Effector CD4-positive, alpha-beta T cell (primary cell): ENCODE measurements around the gene SLC30A2.

ENCODE experiments used
- DNase-seq: peaks from one replicate; pipeline ENCODE4 v3.0.0-alpha.2; 2020

SLC30A2 gene

DNA sequence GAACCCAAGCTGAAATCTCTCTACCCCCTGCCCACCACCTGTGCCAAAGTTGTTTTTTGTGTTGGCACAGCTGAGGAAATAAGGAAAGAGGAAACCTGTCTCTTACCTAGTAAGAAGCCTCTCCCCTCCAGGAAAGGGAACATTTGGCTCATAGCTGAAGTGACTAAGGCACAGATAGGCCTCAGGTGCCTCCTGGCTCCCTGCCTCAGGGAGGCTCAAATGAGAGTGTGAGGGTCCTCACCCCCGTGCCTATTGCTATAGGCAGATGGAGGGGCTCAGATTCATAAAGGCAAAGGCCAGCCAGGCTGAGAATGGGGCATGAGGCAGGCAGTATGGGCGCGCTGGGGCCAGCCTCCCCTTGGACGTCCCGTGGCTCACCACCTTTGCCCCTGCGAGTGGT lies 7.4 kb downstream of the SLC30A2 start:
- no peak for DNase-seq

DNA sequence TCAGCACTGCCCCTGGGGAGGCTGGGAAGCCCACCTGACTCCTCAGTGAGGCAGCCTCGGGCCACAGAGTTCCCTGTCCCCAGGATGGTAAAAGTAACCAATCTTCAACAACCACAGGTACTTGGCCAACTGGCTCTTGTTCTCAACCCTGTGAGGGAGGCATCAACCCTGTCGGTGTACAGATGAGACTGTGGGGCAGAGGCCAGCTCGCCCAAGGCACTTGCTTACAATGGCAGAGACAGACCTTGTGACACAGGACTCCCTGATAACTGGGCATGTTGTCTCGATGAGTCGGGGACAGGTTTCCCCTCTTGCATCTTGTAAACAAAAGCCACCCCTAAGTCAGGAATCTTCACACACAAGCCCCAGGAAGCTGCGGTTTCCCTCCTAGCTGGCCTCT lies 8.0 kb downstream of the SLC30A2 start:
- DNase-seq: no peak

DNA sequence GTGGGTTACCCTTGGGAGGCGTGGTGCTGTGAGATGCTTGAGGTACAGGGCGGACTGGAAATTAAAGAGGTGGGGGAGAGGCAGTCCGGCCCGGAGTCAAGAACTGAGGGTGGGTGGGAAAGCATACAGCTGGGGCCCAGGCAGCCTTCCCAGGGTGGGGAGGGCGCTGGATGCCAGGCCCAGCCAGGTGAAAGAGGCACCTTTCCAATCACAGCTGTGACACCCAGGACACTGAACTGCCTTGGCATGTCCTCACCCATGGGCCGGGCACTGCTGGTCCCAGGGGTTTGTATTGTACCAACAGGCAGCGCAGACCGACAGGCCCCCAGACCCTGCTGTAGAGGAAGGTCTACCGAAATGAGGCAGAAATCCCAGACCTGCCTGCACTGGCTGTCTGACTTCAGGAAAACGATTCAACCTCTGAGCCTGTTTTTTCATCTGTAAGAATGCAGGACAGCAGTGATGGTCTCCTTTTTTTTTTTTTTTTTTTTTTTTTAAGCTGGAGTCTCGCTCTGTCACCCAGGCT lies 9.1 kb downstream of the SLC30A2 start:
- DNase-seq: no peak

DNA sequence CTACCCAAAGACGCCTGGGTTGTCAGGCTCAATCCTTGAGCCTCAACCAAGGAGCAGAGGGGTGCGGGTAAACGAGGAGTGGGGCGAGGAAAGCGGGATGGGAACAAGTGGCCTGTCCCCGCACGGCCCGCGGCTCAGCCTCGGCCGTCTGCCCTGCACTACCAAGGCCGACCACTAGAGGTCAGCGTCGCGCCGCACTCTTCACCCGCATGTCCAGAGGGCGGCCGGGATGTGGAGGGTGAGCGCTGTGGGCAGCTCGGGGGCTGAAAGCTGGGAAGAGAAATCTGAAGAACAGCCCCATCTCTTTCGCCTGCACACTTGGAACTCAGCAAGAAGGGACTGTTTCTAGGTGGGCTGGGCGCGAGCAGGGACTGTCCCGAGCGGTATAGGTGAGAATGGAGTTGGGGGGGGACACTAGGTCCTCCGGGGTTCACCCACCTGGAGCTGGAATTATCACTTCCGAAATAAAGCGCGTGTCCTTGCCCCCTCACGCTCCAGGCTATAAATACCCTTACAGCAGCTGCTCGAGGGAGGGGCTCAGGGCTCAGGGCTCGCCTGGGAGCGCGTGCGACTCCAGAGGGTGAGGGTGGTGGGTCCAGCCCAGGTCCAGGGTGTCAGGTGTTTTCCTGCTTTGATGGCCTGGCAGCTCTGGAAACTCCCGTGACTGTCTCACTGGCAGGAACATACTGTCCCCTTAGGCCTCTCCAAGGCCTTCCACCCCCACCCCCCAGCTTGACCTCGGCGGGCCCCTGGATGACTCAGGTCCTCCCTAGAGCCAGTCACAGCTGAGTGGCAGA lies 9.8 kb downstream of the SLC30A2 start:
- DNase-seq: peak; percentile 63

DNA sequence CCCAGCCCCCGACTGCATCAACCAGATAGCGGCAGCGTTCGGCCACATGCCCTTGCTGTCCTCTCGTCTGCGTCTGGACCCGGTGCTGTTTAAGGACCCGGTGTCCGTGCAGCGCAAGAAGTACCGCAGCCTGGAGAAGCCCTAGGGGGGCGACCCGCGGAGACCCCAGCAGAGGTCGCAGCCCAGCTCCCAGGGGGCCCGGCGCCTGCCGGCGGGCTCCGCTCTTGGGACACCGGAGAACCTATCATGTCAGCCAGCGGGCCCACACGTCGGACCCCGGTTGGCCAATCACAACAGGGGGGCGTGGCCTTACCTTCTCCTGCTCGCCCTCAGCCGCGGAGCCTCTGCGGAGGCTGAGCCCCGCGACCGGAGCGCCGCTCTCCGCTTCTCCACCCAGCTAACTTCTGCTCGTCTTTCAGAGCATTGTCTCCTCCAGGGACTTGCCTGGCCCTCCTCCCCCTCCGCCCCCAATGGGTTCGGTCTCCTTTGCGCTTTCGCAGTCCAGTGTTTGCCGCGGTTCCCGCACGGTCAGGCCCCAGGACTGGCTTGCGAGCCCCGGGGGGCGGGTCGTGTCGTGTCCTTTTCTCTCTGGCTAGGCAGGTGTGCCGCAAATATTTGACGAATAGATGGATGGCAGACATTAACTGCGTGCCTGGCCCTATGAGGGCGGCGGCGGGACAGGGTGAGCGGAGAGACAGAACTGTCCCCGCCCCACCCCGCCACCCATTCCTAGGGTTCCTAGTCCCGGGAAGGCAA lies 10.5 kb downstream of the SLC30A2 start:
- DNase-seq: peak; percentile 91

DNA sequence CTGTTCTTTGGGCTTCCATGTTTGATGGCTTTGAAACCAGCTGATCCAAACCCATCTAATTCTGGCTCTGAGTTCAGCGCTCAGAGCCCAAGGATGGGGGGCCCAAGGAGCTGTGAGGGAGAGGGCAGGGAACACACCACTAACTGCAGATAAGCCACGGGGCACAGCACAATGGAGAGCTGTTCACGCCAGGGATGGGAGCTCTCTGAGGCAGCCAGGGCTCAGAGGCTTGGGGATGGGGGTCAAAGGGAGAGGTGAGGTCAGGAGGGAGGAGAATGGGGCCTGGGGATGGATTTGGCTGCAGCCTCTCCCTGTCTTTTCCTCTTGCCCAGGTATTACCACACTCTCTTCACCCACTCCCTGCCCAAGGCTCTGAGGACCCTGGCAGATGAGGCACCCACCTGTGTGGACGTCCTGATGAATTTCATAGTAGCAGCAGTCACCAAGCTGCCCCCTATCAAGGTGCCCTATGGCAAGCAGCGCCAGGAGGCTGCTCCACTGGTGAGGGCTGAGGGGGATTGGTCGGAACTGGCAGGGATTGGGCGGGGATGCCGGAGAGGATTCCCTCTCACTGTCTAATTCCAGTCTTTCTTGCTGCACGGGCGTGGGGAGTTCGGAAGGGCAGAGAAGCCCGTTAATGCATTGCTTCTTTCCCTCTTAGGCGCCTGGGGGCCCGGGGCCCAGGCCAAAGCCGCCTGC lies 11.3 kb downstream of the SLC30A2 start:
- no peak for DNase-seq

DNA sequence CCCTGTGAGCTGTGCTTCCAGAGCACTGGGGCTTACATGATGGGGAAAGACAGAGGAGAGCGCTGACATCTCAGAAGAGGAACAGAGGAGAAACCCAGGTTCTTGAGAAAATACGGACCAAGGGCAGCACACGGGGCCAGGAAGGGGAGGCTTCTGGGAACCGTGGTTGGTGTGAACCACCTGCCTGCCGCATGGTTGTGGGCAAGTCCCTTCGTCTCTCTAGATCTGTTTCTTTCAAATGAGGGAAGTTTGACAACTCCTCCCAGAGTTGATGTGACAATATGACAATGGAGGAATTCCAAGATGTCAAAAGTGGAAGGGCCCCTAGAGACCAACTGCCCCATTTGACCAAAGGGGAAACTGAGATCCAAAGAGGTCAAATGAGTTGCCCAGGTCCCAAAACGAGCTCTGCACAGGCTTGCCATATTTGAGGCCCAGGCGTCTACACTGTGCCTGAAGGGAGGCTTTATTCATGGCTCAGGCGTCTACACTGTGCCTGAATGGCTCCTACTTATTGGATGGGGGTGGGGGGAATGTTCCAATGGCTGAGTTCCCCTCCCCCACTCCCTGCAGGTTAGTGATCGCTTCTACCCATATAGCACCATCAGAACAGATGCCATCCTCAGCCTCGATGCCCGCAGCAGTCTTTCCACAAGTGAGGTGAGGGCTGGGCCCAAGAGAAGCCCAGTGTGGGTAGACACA lies 13.1 kb downstream of the SLC30A2 start:
- DNase-seq: no peak

DNA sequence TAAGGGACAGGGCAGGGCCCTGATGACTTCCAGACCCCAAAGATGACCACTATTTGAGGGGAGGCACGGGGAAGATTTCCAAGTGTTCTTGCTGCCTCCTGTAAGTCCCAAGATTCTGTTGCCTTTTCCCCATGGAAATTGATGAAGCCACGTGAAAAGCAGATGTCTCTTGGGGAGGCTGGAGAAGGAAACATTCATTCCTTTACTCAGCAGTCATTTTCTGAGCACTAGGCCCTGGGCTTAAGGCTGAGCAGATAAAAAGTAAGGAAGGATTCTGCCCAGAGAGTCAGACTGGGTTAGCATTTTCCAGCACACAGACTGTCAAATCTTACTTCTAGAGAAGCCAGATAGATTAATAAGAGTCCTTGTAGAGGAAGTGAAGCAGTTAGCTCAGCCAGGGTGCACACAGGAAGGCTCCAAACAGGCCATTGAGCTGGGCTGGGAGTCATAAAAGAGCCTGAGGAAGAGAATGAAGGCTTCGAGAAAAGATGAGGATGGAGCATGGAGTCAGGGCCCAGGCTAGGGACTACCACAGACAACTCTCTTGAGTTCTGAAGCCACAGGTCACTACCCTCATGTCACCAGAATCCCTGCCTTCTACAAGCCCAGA lies 14.2 kb downstream of the SLC30A2 start:
- no peak for DNase-seq

DNA sequence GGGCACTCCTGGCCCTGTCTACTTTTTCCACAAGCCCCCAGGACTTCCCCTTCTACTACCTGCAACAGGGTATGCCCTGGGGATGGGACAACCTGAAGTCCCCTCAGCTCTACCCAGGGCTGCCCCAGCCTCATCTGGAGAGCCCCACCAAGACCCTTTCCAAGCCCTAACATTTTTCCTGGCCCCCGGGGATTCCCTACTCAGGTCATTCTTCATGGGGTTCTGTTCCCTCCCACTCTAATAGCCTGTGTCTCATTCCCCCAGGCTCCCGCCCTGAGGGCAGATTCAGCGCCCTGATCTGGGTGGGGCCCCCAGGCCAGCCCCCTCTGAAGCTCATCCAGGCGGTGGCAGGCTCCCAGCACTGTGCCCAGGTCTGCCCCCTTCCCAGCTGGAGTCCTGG lies 14.7 kb downstream of the SLC30A2 start:
- no peak for DNase-seq

DNA sequence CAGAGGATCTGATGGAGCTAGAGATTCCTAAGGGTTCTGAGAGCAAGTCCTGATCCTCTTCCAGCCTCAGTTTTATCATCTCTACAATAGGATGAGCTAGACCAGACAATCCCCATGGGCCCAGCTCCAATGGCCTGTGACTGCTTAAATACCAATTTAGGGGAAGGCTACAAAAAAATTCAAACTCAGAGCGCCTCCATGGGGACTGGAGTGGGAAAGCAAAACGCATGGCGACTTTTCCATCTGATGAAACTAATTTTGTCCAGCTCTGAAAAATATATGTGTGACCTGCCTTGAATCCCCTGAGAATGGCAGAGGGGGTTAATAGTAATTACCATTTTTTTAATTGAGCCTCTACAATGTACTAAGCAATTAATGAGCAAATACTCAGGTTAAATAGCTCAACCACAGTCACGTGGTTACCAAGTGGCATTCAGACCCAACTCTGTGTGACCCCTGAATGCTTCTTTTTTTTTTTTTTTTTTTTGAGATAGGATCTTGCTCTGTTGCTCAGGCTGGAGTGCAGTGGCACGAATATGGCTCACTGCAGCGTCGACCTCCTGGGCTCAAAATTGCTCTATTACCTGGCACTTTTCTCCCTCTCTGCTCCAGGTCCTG lies 15.9 kb downstream of the SLC30A2 start:
- DNase-seq: no peak

DNA sequence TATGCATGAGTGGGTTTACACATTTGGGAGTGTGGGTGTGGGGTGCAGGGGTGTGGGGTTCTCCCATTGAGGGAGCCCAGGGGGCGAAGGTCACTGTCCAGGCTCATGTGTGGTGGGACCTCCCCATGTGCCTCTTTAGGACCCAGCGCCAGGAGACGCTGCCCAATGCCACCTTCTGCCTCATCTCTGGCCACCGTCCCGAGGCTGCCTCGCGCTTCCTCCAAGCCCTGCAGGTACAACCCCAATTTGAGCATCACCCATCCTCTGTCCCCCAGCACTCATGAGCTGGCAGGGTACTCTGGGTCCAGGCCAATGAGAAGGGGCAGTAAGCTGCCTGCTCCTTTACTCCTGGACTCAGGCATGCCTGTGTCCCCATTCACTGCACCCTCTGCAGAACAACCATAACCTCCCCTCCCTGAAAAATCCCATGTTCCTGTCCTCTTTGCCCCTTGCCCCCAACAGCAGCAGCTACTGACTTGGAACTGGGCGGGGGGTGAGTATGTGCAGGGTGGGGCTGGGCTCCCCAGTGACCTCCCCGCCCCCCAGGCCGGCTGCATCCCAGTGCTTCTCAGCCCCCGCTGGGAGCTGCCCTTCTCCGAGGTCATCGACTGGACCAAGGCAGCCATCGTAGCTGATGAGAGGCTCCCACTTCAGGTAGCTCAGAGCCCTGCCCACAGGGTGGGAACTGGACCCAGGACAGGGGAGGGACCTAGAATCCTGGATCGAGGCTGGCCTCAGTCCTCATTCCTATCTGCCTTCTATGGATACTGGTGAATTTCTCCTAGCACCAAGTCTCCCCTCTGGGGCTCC lies 16.7 kb downstream of the SLC30A2 start:
- no peak for DNase-seq

DNA sequence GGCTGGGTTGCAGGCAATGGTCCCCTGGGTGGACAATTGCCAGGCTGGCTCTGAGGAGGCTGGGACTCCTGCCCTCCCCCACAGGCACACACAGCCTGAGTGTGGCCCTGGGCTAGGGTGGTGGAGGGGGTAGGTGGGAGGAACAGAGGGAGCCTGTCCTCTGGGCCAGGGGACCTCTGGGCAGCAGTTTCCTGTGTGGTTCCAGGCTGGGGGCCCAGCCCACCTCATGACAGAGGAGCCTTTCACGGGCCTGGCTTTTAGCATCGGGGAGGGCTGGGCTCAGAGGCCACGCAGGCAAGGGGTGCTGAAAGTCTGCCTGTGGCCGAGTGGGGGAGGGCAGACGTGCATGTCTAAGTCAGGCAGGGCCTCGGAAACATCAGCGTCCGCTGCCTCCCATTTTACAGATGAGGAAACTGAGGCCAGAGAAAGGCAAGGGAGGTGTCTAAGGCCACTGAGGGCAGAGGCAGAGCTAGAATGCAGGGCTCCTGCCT lies 17.4 kb downstream of the SLC30A2 start:
- DNase-seq: no peak

DNA sequence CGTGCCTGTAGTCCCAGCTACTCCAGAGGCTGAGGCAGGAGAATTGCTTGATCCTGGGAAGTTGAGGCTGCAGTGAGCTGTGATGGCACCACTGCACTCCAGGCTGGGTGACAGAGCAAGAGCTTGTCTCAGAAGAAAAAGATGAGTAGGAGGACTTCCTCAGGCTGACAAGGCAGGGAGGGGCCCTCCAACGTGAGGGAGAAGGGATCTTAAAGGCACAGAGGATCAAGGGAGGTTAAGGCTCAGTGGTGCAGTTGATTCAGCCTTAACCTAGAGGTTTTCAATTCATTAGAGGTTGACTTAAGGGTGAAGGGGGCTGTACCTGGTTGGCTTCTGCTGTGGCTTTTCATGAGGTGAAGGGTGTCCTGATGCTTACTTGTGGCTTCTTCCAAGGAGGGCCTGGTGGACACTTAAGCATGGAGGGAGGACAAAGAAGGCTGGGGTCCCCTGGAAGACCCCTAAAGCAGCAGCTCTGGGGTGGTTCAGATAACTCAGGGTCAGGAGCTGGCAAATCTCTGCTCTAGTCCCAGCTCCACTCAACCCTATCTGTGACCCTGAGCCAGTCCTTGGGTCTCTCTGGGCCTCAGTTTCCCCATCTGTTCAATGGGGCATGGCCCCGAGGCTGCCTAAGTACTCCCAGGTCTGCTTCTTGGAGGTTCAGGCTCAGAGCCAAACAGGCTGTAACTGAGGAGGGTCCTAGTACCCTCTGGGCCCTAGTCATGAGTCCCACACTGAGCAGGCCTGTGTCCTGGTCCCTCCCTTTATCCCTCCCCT lies 18.0 kb downstream of the SLC30A2 start:
- DNase-seq: no peak

DNA sequence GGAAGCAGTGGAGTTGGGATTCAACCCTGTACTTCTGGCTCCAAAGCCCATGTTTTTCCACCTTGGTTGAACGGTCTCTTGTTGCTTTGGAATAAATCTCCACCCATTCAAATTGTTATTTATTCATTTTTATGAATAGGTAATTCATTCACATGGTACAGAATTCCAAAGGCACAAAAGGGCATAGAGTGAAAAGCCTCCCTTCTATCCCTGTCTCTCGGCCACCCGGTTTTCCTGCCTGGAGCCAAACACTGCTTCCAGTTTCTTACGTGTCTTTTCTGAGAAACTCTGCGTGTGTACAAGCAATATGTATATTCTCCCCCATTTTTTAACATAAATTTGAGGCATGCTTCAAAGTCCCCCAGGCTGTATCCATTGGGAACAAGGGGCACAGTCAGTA lies 20.4 kb downstream of the SLC30A2 start:
- DNase-seq: no peak

DNA sequence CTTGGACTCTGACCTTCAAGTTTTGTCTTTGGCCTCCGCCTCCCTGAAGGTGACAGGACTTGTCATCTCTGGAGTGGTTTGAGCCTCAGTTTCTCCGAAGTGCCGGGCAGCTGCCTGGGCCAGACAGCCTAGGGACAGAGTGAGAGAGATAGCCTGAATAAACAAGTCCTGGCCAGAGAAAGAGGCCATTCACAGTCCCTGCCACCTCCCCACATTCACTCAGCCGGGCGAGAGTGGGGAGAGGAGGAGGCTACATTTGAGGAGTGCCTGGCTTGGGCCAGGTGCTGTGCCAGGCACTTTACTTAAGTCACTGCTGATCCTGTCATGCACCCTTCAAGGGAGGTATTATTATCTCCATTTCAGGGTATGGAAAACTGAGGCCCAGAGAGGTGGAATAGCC lies 20.9 kb downstream of the SLC30A2 start:
- DNase-seq: no peak

DNA sequence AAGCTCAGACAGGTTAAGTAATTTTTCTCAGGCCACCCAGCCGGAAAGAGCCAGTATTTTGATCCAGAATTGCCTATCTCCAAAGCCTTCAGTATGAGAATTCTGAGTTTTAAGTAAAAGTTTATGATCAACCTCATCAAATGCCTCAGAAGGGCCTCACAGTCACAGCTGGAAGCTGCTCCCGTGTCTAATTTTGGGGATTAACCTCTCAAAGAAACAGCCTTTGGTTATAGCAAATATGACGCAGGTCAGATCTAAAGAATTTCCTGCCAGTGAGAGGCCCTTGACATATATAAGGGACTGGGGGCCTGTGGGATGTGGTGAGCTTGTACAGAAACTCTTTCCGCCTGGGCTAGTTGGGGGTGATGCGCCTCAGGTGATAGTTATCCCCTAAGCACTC lies 22.1 kb downstream of the SLC30A2 start:
- DNase-seq: no peak

DNA sequence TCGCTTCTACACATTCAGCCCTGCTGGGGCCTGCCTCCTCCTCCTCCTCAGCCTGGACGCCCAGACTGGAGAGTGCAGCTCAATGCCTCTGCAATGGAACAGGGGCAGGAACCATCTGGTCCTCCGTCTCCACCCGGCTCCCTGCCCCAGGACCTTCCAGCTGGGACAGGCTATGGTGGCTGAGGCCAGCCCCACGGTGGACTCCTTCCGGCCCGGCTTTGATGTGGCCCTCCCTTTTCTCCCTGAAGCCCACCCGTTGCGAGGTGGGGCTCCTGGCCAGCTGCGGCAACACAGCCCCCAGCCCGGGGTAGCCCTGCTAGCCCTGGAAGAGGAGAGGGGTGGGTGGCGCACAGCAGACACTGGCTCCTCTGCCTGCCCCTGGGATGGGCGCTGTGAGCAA lies 22.9 kb downstream of the SLC30A2 start:
- DNase-seq: no peak

DNA sequence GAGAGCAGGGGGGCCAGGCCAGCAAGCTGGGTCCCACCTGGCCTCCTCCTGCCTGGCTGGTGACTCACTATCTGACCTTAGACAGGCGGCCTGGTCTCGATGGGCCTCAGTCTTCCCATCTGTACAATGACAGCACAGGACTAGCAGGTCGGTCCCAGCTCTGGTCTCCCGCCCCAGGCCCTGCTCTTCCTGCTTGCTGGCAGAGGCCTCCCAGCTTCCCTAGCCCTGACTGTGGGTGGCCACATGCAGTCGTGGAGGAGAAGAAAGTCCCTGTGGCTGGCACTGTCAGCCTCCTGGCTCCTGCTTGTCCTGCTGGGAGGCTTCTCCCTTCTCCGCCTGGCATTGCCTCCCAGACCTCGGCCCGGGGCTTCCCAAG lies 23.5 kb downstream of the SLC30A2 start:
- DNase-seq: no peak

DNA sequence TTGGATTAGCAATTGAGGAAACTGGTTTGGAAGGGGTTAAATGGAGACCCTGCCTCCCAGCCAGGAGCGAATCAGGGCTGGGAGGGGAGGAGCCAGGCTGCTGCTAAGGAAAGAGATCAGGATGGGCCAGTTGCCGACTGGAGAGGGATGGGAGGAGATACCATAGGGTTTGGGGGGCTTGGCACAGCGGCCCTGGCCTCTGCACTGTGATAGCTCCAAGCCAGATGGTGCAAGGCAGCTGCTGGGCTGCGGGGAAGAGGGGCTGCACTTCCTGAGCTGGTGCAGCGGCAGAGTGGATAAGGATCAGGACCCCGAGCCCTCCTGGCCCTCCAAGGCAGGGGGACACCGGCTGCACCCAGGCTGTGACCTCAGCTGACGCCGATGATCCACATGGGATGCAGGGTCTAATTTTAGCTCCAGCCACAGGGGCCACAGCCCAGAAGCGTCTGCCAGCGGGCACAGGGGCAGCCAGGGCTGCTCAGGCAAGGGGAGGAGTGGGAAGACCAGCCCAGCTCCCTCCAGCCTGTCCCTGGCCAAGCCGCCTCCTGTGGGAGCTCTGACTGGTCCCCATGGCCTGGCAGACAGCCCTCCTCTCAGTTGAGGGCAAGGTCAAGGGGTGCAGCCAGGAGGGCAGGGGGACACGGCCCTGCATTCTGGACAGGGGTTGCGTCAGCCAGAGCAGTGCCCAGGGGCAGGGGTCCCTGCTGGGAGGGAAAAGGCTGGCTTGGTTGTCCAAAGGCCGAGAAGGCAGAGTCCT lies 24.1 kb downstream of the SLC30A2 start, which contains the start of gene EXTL1:
Gene EXTL1, plus strand, starts transcription at position 129 of the 757 bp plus-strand sequence. CDS start 872 bp downstream, outside the sequence.
- DNase-seq: no peak
